Testis (tissue), 2 donors: ENCODE data around the gene MTAP.

Experiments
- CTCF ChIP-seq, 3 experiments: fragments of 450-650 bp in 2 of 3; fragments of 200-600 bp in 1 of 3; sonication (generic) in 1 of 3; IDR thresholded peaks; one replicate each; pipeline ENCODE4 v1.5.1; 2016 to 2019; ENCODE audit warnings: antibody characterized with exemption in 3 of 3, mild to moderate bottlenecking in 2 of 3, moderate library complexity in 1 of 3
- POLR2A ChIP-seq: fragments of 450-650 bp; IDR thresholded peaks from one replicate; pipeline ENCODE4 v1.6.1; 2017; ENCODE audit warnings: antibody characterized with exemption, mild to moderate bottlenecking, moderate library complexity

GRCh38 chr9:21828853-21829410, 26.5 kb downstream of the MTAP start:
- TF ChIP-seq POLR2A: no peak
- no peak for TF ChIP-seq CTCF (IDR thresholded peaks at IDR 0.05)
